ENCODE data around the gene TWSG1. TPM values are rescaled to one million over a fixed set of nuclear protein-coding genes. Genes with fewer than 3 reads are reported as not detected.

The TWSG1 gene
- total RNA-seq, 1 experiment from 2014 or later = 29.1 TPM

DNA sequence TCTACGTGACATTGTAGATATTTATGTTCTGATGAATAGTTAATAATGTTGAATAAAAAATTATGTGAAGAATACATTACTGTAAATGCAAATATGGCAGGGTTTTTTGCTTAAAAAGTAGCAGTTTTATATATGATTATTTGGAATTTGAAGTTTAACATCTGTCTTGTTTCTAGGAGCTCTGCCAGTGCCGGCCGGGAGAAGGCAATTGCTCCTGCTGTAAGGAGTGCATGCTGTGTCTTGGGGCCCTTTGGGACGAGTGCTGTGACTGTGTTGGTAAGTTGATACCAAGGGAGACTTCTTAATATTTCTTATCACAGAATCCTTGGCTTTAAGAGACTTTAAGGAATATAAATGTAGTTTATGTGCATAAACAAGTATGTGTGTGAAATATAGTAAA, 25.2 kb downstream of the TWSG1 start:
- no TSS peak for BruUV-seq (replicated peaks)
- Mint-ChIP-seq H3K4me1 (ENCODE audit: low read depth, unreplicated experiment) (peaks cover 19% of the 10 kb centered on the region), H3K4me3 (ENCODE audit: low read depth, unreplicated experiment) (no peak overlapping the region), H3K27me3 (ENCODE audit: unreplicated experiment) (no peaks in the 10 kb centered on the region), H3K9me3 (ENCODE audit: low read depth, unreplicated experiment) (no peaks in the 10 kb centered on the region), H3K36me3 (ENCODE audit: insufficient read depth, unreplicated experiment) (no peaks in the 10 kb centered on the region), H3K27ac (ENCODE audit: unreplicated experiment) (no peak overlapping the region)
- DNase-seq = no peak
- CTCF ChIA-PET = no interaction called here
- intact Hi-C loops (cut with micrococcal nuclease; ENCODE audit: unreplicated experiment) = no loop called here
- TF ChIP-seq CTCF (IDR thresholded peaks at IDR 0.05; ENCODE audit: unreplicated experiment) = no peak

- no peaks in the 10 kb centered on the region for H3K9me3 Mint-ChIP-seq (ENCODE audit: low read depth, unreplicated experiment)
- peaks cover 19% of the 10 kb centered on the region for H3K4me1 Mint-ChIP-seq (ENCODE audit: low read depth, unreplicated experiment)
- H3K4me3 Mint-ChIP-seq (ENCODE audit: low read depth, unreplicated experiment) = no peak overlapping the region
- TF ChIP-seq CTCF (IDR thresholded peaks at IDR 0.05; ENCODE audit: unreplicated experiment) = no peak
- H3K27me3 Mint-ChIP-seq (ENCODE audit: unreplicated experiment) = no peaks in the 10 kb centered on the region
- intact Hi-C loops (cut with micrococcal nuclease; ENCODE audit: unreplicated experiment) = no loop called here
- CTCF ChIA-PET = no interaction called here
- DNase-seq = no peak
- H3K36me3 Mint-ChIP-seq (ENCODE audit: insufficient read depth, unreplicated experiment) = no peaks in the 10 kb centered on the region
- BruUV-seq (replicated peaks) = no TSS peak
- no peak overlapping the region for H3K27ac Mint-ChIP-seq (ENCODE audit: unreplicated experiment)
Measured at GRCh38 chr18:9361191-9361590, 26.6 kb downstream of the TWSG1 start.

DNA sequence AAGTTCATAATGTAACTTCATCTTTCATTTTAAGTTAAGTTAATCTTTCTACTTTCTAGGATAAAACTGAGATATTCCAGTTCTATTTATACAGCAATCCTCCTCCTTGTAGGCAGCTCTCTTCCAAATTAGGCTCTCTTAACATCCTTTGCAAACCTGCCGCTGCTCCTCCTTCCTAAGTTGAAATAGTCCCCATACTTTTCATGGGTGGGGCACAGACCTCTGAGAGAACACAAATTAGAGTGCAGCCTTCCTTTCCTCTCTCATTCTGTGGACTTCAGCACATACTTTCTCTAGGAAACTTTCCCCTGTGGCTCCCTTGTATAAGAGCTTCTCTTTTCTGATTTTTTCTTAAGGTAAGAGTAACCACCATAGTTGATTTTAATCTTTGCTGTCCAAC, 28.3 kb downstream of the TWSG1 start:
- no peaks in the 10 kb centered on the region for H3K9me3 Mint-ChIP-seq (ENCODE audit: low read depth, unreplicated experiment)
- BruUV-seq (replicated peaks) = no TSS peak
- H3K27me3 Mint-ChIP-seq (ENCODE audit: unreplicated experiment) = no peaks in the 10 kb centered on the region
- CTCF ChIA-PET = interaction anchor here (0.5 kb wide), 1 partner anchor 107 kb away, joined by 4 read pairs; no protein-coding TSS in a partner anchor
- H3K36me3 Mint-ChIP-seq (ENCODE audit: insufficient read depth, unreplicated experiment) = no peaks in the 10 kb centered on the region
- H3K4me1 Mint-ChIP-seq (ENCODE audit: low read depth, unreplicated experiment) = peaks cover 19% of the 10 kb centered on the region
- intact Hi-C loops (cut with micrococcal nuclease; ENCODE audit: unreplicated experiment) = no loop called here
- no peak for DNase-seq
- no peak for TF ChIP-seq CTCF (IDR thresholded peaks at IDR 0.05; ENCODE audit: unreplicated experiment)
- no peak overlapping the region for H3K4me3 Mint-ChIP-seq (ENCODE audit: low read depth, unreplicated experiment)
- H3K27ac Mint-ChIP-seq (ENCODE audit: unreplicated experiment) = no peak overlapping the region

DNA sequence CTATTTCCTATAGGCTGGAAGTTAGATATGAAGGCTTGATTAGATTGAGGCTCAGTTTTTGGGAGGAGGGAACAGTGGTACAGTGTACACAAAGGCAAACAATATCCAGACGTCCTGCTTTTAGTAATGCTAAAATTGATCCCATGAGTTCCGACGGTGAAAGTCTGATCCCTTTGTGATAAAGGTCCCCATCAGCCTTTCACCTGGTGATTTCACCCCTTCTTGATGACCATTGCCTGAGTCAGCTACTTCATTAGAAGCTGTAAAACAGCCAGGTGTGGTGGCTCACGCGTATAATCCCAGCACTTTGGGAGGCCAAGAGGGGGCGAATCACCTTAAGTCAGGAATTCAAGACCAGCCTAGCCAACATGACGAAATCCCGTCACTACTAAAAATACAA, 29.7 kb downstream of the TWSG1 start:
- no peak overlapping the region for H3K27ac Mint-ChIP-seq (ENCODE audit: unreplicated experiment)
- no peak for TF ChIP-seq CTCF (IDR thresholded peaks at IDR 0.05; ENCODE audit: unreplicated experiment)
- H3K36me3 Mint-ChIP-seq (ENCODE audit: insufficient read depth, unreplicated experiment) = no peaks in the 10 kb centered on the region
- peak; percentile 7 for DNase-seq
- CTCF ChIA-PET = interaction anchor here (1.2 kb wide), 1 partner anchor 30 kb away, joined by 5 read pairs; the partner anchor contains the start of gene TWSG1
- no TSS peak for BruUV-seq (replicated peaks)
- no peaks in the 10 kb centered on the region for H3K9me3 Mint-ChIP-seq (ENCODE audit: low read depth, unreplicated experiment)
- H3K4me3 Mint-ChIP-seq (ENCODE audit: low read depth, unreplicated experiment) = no peak overlapping the region
- H3K27me3 Mint-ChIP-seq (ENCODE audit: unreplicated experiment) = no peaks in the 10 kb centered on the region
- H3K4me1 Mint-ChIP-seq (ENCODE audit: low read depth, unreplicated experiment) = peaks cover 19% of the 10 kb centered on the region
- intact Hi-C loops (cut with micrococcal nuclease; ENCODE audit: unreplicated experiment) = no loop called here

Measured in Calu3 (cell line).